Muscle layer of colon (tissue), 2 donors: Measurements from ENCODE around the gene TAF11L8.
"Not testable (repeated sequence)": the region's sequence is repeated elsewhere in the genome, so short reads cannot be mapped to it uniquely, and the experiment has no call there.

Source experiments
- H3K27ac ChIP-seq: one replicate; pipeline ENCODE4 v1.7.0; 2013; ENCODE audit warnings: low read depth, mild to moderate bottlenecking, low read length, moderate library complexity
- H3K27me3 ChIP-seq, 2 donors: one replicate each; pipeline ENCODE4 v1.7.0; 2013; ENCODE audit warnings: low read length in 2 of 2, mild to moderate bottlenecking in 2 of 2; ENCODE audit not compliant: insufficient read depth in 2 of 2, control insufficient read depth in 1 of 2
- H3K36me3 ChIP-seq: one replicate; pipeline ENCODE4 v1.7.0; 2013; ENCODE audit warnings: mild to moderate bottlenecking, low read length; ENCODE audit not compliant: insufficient read depth
- H3K4me1 ChIP-seq: one replicate; pipeline ENCODE4 v1.7.0; 2013; ENCODE audit warnings: mild to moderate bottlenecking, low read length; ENCODE audit not compliant: insufficient read depth
- H3K4me3 ChIP-seq, 2 donors: one replicate each; pipeline ENCODE4 v1.7.0; 2013; ENCODE audit warnings: low read length in 2 of 2, low read depth in 1 of 2, mild to moderate bottlenecking in 1 of 2, moderate library complexity in 1 of 2
- H3K9ac ChIP-seq: one replicate; pipeline ENCODE4 v1.7.0; 2013; ENCODE audit warnings: low read length
- H3K9me3 ChIP-seq: one replicate; pipeline ENCODE4 v1.7.0; 2013; ENCODE audit warnings: mild to moderate bottlenecking, low read length
- donor health status: abdominal sarcoma.
- donor health status: Adenocarcinoma of cecum.

TAF11L8 gene

DNA sequence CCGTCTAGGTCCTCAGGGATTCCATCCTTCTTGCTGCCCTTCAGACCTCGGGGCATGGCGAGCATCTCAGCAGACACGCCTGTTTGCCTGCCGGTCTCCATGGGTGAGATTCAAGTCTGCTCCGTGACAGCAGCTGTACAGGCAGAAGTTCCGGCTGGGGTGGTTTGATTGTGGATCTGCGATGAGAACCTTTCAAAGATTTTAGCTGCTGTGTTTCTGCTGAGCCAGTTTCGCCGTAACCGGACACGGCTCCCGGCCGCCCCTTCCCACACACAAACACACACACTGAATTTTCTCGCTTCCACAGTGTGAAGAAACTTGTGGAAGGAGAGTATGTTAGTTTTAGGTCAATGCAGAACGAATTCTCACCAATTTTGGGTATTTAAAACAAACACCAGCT, at the start of gene TAF11L8:
Gene TAF11L8, minus strand, starts transcription at position 101 of the 400 bp plus-strand sequence.
- not testable (repeated sequence) for H3K9me3 ChIP-seq, H3K27me3 ChIP-seq, H3K9ac ChIP-seq, H3K4me3 ChIP-seq, H3K4me1 ChIP-seq, H3K27ac ChIP-seq, H3K36me3 ChIP-seq

- Histone ChIP-seq H3K27me3 (no peaks in the 10 kb centered on the region), H3K9ac (no peak within 1 kb of the TSS), H3K36me3 (no peaks in the 10 kb centered on the region), H3K27ac (no peak within 1 kb of the TSS), H3K4me3 (no peak within 1 kb of the TSS), H3K4me1 (no peaks in the 10 kb centered on the region), H3K9me3 (no peaks in the 10 kb centered on the region)
Observed at GRCh38 chr5:17634160-17634559, 43.4 kb upstream of the TAF11L8 start, which contains the start of gene TAF11L14. TAF11L14 (plus strand) TSS chr5:17634460.

DNA sequence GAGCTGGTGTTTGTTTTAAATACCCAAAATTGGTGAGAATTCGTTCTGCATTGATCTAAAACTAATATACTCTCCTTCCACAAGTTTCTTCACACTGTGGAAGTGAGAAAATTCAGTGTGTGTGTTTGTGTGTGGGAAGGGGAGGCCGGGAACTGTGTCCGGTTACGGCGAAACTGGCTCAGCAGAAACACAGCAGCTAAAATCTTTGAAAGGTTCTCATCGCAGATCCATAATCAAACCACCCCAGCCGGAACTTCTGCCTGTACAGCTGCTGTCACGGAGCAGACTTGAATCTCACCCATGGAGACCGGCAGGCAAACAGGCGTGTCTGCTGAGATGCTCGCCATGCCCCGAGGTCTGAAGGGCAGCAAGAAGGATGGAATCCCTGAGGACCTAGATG, 41.0 kb upstream of the TAF11L8 start, which contains the start of gene TAF11L13:
Gene TAF11L13, plus strand, starts transcription at position 301 of the 400 bp plus-strand sequence.
- H3K36me3 ChIP-seq, H3K9me3 ChIP-seq, H3K4me1 ChIP-seq, H3K9ac ChIP-seq, H3K4me3 ChIP-seq, H3K27ac ChIP-seq, H3K27me3 ChIP-seq: not testable (repeated sequence)

GRCh38 chr5:17625686-17626085, 34.9 kb upstream of the TAF11L8 start:
- H3K4me1 ChIP-seq, result no peaks in the 10 kb centered on the region
- no peak overlapping the region for H3K9ac ChIP-seq
- H3K9me3 ChIP-seq, result no peaks in the 10 kb centered on the region
- H3K36me3 ChIP-seq, result no peaks in the 10 kb centered on the region
- H3K4me3 ChIP-seq, result no peak overlapping the region
- no peaks in the 10 kb centered on the region for H3K27me3 ChIP-seq
- H3K27ac ChIP-seq, result no peak overlapping the region

- Histone ChIP-seq H3K27me3 (no peaks in the 10 kb centered on the region), H3K9me3 (no peaks in the 10 kb centered on the region), H3K36me3 (no peaks in the 10 kb centered on the region), H3K27ac (no peak overlapping the region), H3K9ac (no peak overlapping the region), H3K4me3 (no peak overlapping the region), H3K4me1 (no peaks in the 10 kb centered on the region)
Observed at GRCh38 chr5:17620627-17621026, 29.9 kb upstream of the TAF11L8 start.

- Histone ChIP-seq H3K27ac (no peak overlapping the region), H3K9ac (no peak overlapping the region), H3K27me3 (no peaks in the 10 kb centered on the region), H3K36me3 (no peaks in the 10 kb centered on the region), H3K4me3 (no peak overlapping the region), H3K4me1 (no peaks in the 10 kb centered on the region), H3K9me3 (no peaks in the 10 kb centered on the region)
Observed at GRCh38 chr5:17619354-17619753, 28.6 kb upstream of the TAF11L8 start.

DNA sequence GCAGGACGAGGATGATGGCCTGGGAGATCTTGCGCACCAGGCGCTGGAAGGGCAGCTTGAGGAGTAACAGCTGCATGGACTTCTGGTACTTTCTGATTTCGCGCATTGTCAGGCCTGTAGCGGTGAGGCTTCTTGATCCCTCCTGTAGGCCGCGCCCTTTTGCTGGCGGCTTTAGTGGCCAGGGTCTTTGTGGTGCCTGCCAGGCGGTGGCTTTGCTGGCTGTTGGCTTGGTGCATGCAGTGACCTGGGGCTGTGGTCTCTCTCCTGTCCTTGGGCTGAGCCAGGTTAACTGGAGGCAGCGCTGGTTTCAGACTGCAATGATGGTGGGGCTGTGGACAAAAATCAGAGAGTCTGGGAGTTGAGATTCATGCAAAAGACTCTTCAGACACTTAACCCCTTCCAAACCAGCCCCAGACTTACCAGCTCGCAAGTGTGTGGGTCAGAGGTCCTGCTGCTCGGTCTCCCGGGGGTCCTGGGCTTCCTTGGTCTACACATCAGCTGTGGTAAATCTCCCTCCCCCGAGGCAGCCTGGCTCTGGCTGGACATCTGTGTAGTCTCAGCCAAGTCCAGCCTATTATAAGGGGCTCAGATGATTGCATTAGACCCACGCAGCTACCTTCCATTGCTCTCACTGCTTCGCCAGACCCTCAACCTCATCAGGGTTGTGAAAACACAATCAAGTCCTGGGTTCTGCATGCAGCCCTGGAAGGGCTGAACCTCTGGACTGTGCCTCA, 24.3 kb upstream of the TAF11L8 start:
- Histone ChIP-seq H3K9ac (no peak overlapping the region), H3K27me3 (no peaks in the 10 kb centered on the region)

GRCh38 chr5:17610092-17610491, 19.3 kb upstream of the TAF11L8 start, which contains the start of gene TAF11L12:
TAF11L12 (plus strand) TSS chr5:17610392.
- H3K27ac ChIP-seq, H3K9me3 ChIP-seq, H3K36me3 ChIP-seq, H3K27me3 ChIP-seq, H3K4me1 ChIP-seq, H3K4me3 ChIP-seq, H3K9ac ChIP-seq: not testable (repeated sequence)

More for the DNA sequence above, 24.3 kb upstream of the TAF11L8 start:
- no peak overlapping the region for H3K27ac ChIP-seq
- H3K9me3 ChIP-seq, result no peaks in the 10 kb centered on the region
- no peak overlapping the region for H3K4me3 ChIP-seq
- H3K36me3 ChIP-seq, result no peaks in the 10 kb centered on the region
- no peaks in the 10 kb centered on the region for H3K4me1 ChIP-seq

- H3K4me1 ChIP-seq, H3K36me3 ChIP-seq, H3K27ac ChIP-seq, H3K27me3 ChIP-seq, H3K4me3 ChIP-seq, H3K9ac ChIP-seq, H3K9me3 ChIP-seq: not testable (repeated sequence)
Observed at GRCh38 chr5:17607461-17607860, 16.7 kb upstream of the TAF11L8 start.

DNA sequence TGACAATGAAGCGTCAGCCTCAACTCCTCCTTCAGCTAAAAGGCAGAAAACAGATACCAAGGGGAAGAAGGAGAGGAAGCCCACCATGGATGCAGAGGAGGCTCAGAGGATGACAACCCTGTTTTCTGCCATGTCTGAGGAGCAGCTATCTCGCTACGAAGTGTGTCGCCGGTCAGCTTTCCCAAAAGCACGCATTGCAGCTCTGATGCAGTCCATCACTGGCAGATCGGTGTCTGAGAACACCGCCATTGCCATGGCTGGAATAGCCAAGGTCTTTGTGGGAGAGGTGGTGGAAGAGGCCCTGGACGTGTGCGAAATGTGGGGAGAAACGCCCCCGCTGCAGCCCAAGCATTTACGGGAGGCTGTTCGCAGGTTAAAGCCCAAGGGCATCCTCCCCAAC, 14.2 kb upstream of the TAF11L8 start:
- no peak overlapping the region for H3K4me3 ChIP-seq
- H3K9ac ChIP-seq, result no peak overlapping the region
- H3K27me3 ChIP-seq, result no peaks in the 10 kb centered on the region
- H3K36me3 ChIP-seq, result no peaks in the 10 kb centered on the region
- no peak overlapping the region for H3K27ac ChIP-seq
- H3K9me3 ChIP-seq, result no peaks in the 10 kb centered on the region
- H3K4me1 ChIP-seq, result no peaks in the 10 kb centered on the region

GRCh38 chr5:17603880-17604279, 13.1 kb upstream of the TAF11L8 start, which contains the start of gene TAF11L11:
TAF11L11 (plus strand) TSS chr5:17604183.
- not testable (repeated sequence) for H3K4me3 ChIP-seq, H3K27ac ChIP-seq, H3K36me3 ChIP-seq, H3K27me3 ChIP-seq, H3K4me1 ChIP-seq, H3K9ac ChIP-seq, H3K9me3 ChIP-seq

DNA sequence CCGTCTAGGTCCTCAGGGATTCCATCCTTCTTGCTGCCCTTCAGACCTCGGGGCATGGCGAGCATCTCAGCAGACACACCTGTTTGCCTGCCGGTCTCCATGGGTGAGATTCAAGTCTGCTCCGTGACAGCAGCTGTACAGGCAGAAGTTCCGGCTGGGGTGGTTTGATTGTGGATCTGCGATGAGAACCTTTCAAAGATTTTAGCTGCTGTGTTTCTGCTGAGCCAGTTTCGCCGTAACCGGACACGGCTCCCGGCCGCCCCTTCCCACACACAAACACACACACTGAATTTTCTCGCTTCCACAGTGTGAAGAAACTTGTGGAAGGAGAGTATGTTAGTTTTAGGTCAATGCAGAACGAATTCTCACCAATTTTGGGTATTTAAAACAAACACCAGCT, 7.0 kb upstream of the TAF11L8 start, which contains the start of gene TAF11L10:
Gene TAF11L10, minus strand, starts transcription at position 101 of the 400 bp plus-strand sequence.
- H3K36me3 ChIP-seq, H3K9ac ChIP-seq, H3K4me3 ChIP-seq, H3K27ac ChIP-seq, H3K9me3 ChIP-seq, H3K27me3 ChIP-seq, H3K4me1 ChIP-seq: not testable (repeated sequence)
